ENCODE measurements around the gene RAP1GAP. TPM values are rescaled to one million over a fixed set of nuclear protein-coding genes. Genes with fewer than 3 reads are reported as not detected.

Gene RAP1GAP
- total and polyA plus RNA-seq, 5 donors: 15.3 to 18.7 (median 16.8) TPM

- WGBS: 62% methylated on average over 8 of the region's 8 CpGs
- Histone ChIP-seq H3K4me1 (ENCODE audit: control insufficient read depth, insufficient read depth, low read length) (peaks cover 2% of the 10 kb centered on the region), H3K4me3 (ENCODE audit: low read length) (no peak overlapping the region), H3K27ac (ENCODE audit: low read length) (no peak overlapping the region), H3K27me3 (ENCODE audit: control insufficient read depth, insufficient read depth) (no peaks in the 10 kb centered on the region), H3K9me3 (ENCODE audit: control insufficient read depth, low read length) (no peaks in the 10 kb centered on the region)
- ATAC-seq (no peak), DNase-seq (peak in 1 of 3 donors; percentile 9)
- intact Hi-C loops (cut with DNase I): no loop called here
Measured at GRCh38 chr1:21565285-21565684, 103.9 kb downstream of the RAP1GAP start.

- ATAC-seq (peak in 1 of 2 donors; percentile 45), DNase-seq (peak in 1 of 3 donors; percentile 35)
- no peaks in the 10 kb centered on the region for H3K27me3 ChIP-seq (ENCODE audit: control insufficient read depth, insufficient read depth)
- intact Hi-C loops (cut with DNase I): no loop called here
- 80% methylated on average over 14 of the region's 14 CpGs for WGBS
- H3K4me3 ChIP-seq (ENCODE audit: low read length): no peak overlapping the region
- H3K4me1 ChIP-seq (ENCODE audit: control insufficient read depth, insufficient read depth, low read length): peaks cover 2% of the 10 kb centered on the region
- H3K9me3 ChIP-seq (ENCODE audit: control insufficient read depth, low read length): no peaks in the 10 kb centered on the region
- H3K27ac ChIP-seq (ENCODE audit: low read length): no peak overlapping the region
Measured at GRCh38 chr1:21564521-21565095, 104.5 kb downstream of the RAP1GAP start.

GRCh38 chr1:21563971-21564370 lies 105.2 kb downstream of the RAP1GAP start:
- Histone ChIP-seq H3K27me3 (ENCODE audit: control insufficient read depth, insufficient read depth) (no peaks in the 10 kb centered on the region), H3K9me3 (ENCODE audit: control insufficient read depth, low read length) (no peaks in the 10 kb centered on the region), H3K4me3 (ENCODE audit: low read length) (no peak overlapping the region), H3K27ac (ENCODE audit: low read length) (no peak overlapping the region), H3K4me1 (ENCODE audit: control insufficient read depth, insufficient read depth, low read length) (peaks cover 2% of the 10 kb centered on the region)
- WGBS: 92% methylated on average over 17 of the region's 17 CpGs
- intact Hi-C loops (cut with DNase I): no loop called here
- peak in 1 of 3 donors; percentile 30 for DNase-seq
- ATAC-seq: no peak

GRCh38 chr1:21562896-21563295 lies 106.3 kb downstream of the RAP1GAP start:
- no peaks in the 10 kb centered on the region for H3K27me3 ChIP-seq (ENCODE audit: control insufficient read depth, insufficient read depth)
- H3K9me3 ChIP-seq (ENCODE audit: control insufficient read depth, low read length): no peaks in the 10 kb centered on the region
- no peak overlapping the region for H3K4me3 ChIP-seq (ENCODE audit: low read length)
- ATAC-seq (no peak), DNase-seq (peak in 1 of 3 donors; percentile 28)
- H3K27ac ChIP-seq (ENCODE audit: low read length): no peak overlapping the region
- intact Hi-C loops (cut with DNase I): no loop called here
- H3K4me1 ChIP-seq (ENCODE audit: control insufficient read depth, insufficient read depth, low read length): no peaks in the 10 kb centered on the region
- WGBS: 94% methylated on average over 15 of the region's 15 CpGs

DNA sequence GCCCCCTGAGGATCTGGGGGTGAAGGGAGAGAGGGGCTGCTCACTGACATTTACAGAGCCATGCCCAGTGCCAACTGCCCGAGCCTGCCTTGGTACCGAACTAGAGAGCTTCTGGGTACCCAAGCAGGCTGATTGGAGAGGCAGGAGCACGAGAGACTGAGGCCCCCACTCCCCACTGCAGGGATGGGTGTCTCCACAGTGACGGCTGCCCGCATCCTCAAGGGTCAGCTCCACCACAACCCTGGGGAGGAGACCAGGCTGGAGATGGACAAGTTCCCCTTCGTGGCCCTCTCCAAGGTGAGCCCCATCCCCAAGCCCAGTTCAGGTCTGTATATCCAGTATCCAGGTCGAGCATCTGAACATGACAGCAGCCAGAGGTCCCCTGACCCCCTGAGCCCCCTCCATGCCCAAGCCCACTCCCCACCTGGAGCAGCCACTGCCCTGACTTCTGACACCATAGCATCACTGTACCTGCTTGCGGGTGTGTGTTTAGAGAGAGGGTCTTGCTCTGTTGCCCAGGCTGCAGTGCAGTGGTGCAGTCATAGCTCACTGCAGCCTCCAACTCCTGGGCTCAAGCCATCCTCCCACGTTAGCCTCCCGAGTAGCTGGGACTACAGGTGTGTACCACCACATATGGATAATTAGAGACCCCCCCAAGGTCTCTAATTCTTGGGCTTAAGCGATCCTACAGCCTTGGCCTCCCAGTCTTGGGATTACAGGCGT lies 108.1 kb downstream of the RAP1GAP start:
- Histone ChIP-seq H3K27ac (ENCODE audit: low read length) (no peak overlapping the region), H3K9me3 (ENCODE audit: control insufficient read depth, low read length) (no peaks in the 10 kb centered on the region), H3K4me3 (ENCODE audit: low read length) (no peak overlapping the region), H3K27me3 (ENCODE audit: control insufficient read depth, insufficient read depth) (no peaks in the 10 kb centered on the region), H3K4me1 (ENCODE audit: control insufficient read depth, insufficient read depth, low read length) (no peaks in the 10 kb centered on the region)
- intact Hi-C loops (cut with DNase I): no loop called here
- DNase-seq (peak in 1 of 3 donors; percentile 37), ATAC-seq (no peak)
- 95% methylated on average over 12 of the region's 12 CpGs for WGBS

- ATAC-seq: no peak
- no peak overlapping the region for H3K4me3 ChIP-seq (ENCODE audit: low read length)
- H3K9me3 ChIP-seq (ENCODE audit: control insufficient read depth, low read length): no peaks in the 10 kb centered on the region
- intact Hi-C loops (cut with DNase I): no loop called here
- H3K27me3 ChIP-seq (ENCODE audit: control insufficient read depth, insufficient read depth): no peaks in the 10 kb centered on the region
- 68% methylated on average over 5 of the region's 5 CpGs for WGBS
- peak in 1 of 3 donors; percentile 4 for DNase-seq
- H3K4me1 ChIP-seq (ENCODE audit: control insufficient read depth, insufficient read depth, low read length): no peaks in the 10 kb centered on the region
- no peak overlapping the region for H3K27ac ChIP-seq (ENCODE audit: low read length)
Measured at GRCh38 chr1:21559788-21560567, 109.2 kb downstream of the RAP1GAP start.

GRCh38 chr1:21553116-21553926 lies 115.8 kb downstream of the RAP1GAP start:
- WGBS: 44% methylated on average over 8 of the region's 8 CpGs
- H3K27ac ChIP-seq (ENCODE audit: low read length): peak overlapping the region; percentile 47
- peak in 1 of 2 donors; percentile 13 for ATAC-seq
- no peaks in the 10 kb centered on the region for H3K9me3 ChIP-seq (ENCODE audit: control insufficient read depth, low read length)
- no peak overlapping the region for H3K4me3 ChIP-seq (ENCODE audit: low read length)
- no peaks in the 10 kb centered on the region for H3K4me1 ChIP-seq (ENCODE audit: control insufficient read depth, insufficient read depth, low read length)
- intact Hi-C loops (cut with DNase I): no loop called here
- DNase-seq: no peak
- H3K27me3 ChIP-seq (ENCODE audit: control insufficient read depth, insufficient read depth): no peaks in the 10 kb centered on the region

DNA sequence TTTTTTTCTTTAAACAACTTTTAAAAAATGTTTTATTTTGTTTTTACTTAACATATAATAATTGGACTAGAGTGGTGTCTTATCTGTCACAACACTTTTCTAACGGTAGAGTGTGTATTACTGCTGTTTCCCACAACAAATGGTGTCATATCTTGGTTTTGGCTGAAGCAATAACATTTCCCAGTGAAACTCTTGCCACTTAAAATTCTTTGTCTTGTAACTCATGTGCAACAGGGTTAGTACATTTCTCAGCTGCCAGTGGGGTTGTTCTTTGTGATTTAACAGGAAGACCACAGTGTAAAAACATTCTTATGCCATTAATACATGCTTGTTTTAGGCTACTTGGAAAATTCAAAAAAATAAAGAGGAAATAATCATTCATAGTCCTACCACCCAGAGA lies 116.4 kb downstream of the RAP1GAP start:
- no peak overlapping the region for H3K27ac ChIP-seq (ENCODE audit: low read length)
- H3K4me3 ChIP-seq (ENCODE audit: low read length): no peak overlapping the region
- H3K9me3 ChIP-seq (ENCODE audit: control insufficient read depth, low read length): no peaks in the 10 kb centered on the region
- no peaks in the 10 kb centered on the region for H3K27me3 ChIP-seq (ENCODE audit: control insufficient read depth, insufficient read depth)
- intact Hi-C loops (cut with DNase I): no loop called here
- WGBS: 7% methylated on average over 1 of the region's 1 CpG
- no peaks in the 10 kb centered on the region for H3K4me1 ChIP-seq (ENCODE audit: control insufficient read depth, insufficient read depth, low read length)
- no peak for DNase-seq
- peak; percentile 81 to 82 for ATAC-seq

DNA sequence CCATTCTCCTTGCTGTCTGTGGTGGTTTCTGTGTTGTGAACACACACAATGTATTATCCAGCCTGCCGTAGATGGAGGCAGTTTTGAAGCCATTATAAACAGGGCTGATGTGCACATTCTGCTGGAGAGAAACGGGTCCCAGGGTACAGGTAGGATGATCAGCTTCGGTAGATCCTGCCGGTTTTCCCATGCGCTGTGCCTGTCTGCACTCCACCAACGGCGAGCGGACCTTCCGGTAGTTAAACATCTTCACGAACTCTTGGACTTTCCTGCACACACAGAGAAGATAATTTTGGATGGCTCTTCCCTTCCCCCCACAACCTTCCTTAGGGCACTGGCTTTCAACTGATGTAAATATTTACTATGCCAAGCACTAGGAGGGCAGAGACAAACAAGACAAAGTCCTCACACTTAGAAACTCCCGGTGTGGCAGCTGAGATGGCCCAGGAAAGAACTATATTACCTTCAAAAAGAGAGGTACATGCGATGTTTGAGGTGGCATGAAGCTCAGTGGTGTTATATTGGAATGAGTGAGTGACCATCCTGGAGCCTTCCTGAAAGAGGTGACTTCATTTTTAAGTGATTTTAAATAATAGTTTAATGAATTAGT lies 118.2 kb downstream of the RAP1GAP start:
- 80% methylated on average over 12 of the region's 12 CpGs for WGBS
- intact Hi-C loops (cut with DNase I): no loop called here
- DNase-seq (peak in 1 of 3 donors; percentile 25), ATAC-seq (no peak)
- H3K4me3 ChIP-seq (ENCODE audit: low read length): no peak overlapping the region
- peaks cover 4% of the 10 kb centered on the region for H3K4me1 ChIP-seq (ENCODE audit: control insufficient read depth, insufficient read depth, low read length)
- H3K27me3 ChIP-seq (ENCODE audit: control insufficient read depth, insufficient read depth): no peaks in the 10 kb centered on the region
- no peaks in the 10 kb centered on the region for H3K9me3 ChIP-seq (ENCODE audit: control insufficient read depth, low read length)
- no peak overlapping the region for H3K27ac ChIP-seq (ENCODE audit: low read length)

- H3K9me3 ChIP-seq (ENCODE audit: control insufficient read depth, low read length): no peaks in the 10 kb centered on the region
- H3K27me3 ChIP-seq (ENCODE audit: control insufficient read depth, insufficient read depth): no peaks in the 10 kb centered on the region
- no peak overlapping the region for H3K27ac ChIP-seq (ENCODE audit: low read length)
- peak in 1 of 3 donors; percentile 6 for DNase-seq
- 75% methylated on average over 5 of the region's 5 CpGs for WGBS
- intact Hi-C loops (cut with DNase I): no loop called here
- no peak overlapping the region for H3K4me3 ChIP-seq (ENCODE audit: low read length)
- peaks cover 4% of the 10 kb centered on the region for H3K4me1 ChIP-seq (ENCODE audit: control insufficient read depth, insufficient read depth, low read length)
- no peak for ATAC-seq
Measured at GRCh38 chr1:21550097-21550496, 119.1 kb downstream of the RAP1GAP start.
